Spleen (tissue), 11 donors: ENCODE measurements around the gene ZEB2. TPM values are rescaled to one million over a fixed set of nuclear protein-coding genes. Genes with fewer than 3 reads are reported as not detected.

Experiments used
- DNase-seq: peaks from one replicate; pipeline ENCODE4 v3.0.0-alpha.2; 2020
- H3K27ac ChIP-seq, 8 donors: fragments of 200-600 bp; sonication (generic) in 7 of 8; 1 replicate in 4 of 8; 2 replicates in 4 of 8; pipeline versions ENCODE4 v1.5.0 to v1.8.0; 2016 to 2021; ENCODE audit warnings: inconsistent platforms in 4 of 8, mild to moderate bottlenecking in 4 of 8, moderate library complexity in 1 of 8
- H3K27me3 ChIP-seq, 7 donors: fragments of 200-600 bp; sonication (generic) in 6 of 7; replicated peaks in 1 of 7; 1 replicate in 4 of 7; 2 replicates in 3 of 7; pipeline versions ENCODE4 v1.5.0 to v1.8.0; 2016 to 2021; ENCODE audit warnings: inconsistent platforms in 3 of 7, mild to moderate bottlenecking in 1 of 7
- H3K36me3 ChIP-seq, 6 donors: fragments of 200-600 bp; sonication (generic) in 5 of 6; 1 replicate in 4 of 6; 2 replicates in 2 of 6; pipeline versions ENCODE4 v1.5.0 to v1.8.0; 2016 to 2021; ENCODE audit warnings: inconsistent platforms in 2 of 6
- H3K4me1 ChIP-seq, 6 donors: fragments of 200-600 bp; sonication (generic) in 5 of 6; 1 replicate in 3 of 6; 2 replicates in 3 of 6; pipeline versions ENCODE4 v1.5.0 to v1.8.0; 2016 to 2021; ENCODE audit warnings: inconsistent platforms in 3 of 6
- H3K4me3 ChIP-seq, 8 donors: fragments of 200-600 bp; sonication (generic) in 7 of 8; 1 replicate in 4 of 8; 2 replicates in 4 of 8; pipeline versions ENCODE4 v1.5.0 to v1.8.0; 2016 to 2021; ENCODE audit warnings: inconsistent platforms in 4 of 8, mild to moderate bottlenecking in 4 of 8, moderate library complexity in 2 of 8
- H3K9me3 ChIP-seq, 8 donors: fragments of 200-600 bp; sonication (generic) in 7 of 8; 1 replicate in 4 of 8; 2 replicates in 4 of 8; pipeline versions ENCODE4 v1.5.0 to v1.8.0; 2016 to 2021; ENCODE audit warnings: inconsistent platforms in 4 of 8
- POLR2A ChIP-seq, 3 donors: fragments of 450-650 bp; IDR thresholded peaks; one replicate each; pipeline ENCODE4 v1.5.1; 2017; ENCODE audit warnings: antibody characterized with exemption in 3 of 3, mild to moderate bottlenecking in 1 of 3
- POLR2AphosphoS5 ChIP-seq, 3 donors: sonication (generic); formaldehyde crosslinking; IDR thresholded peaks; one replicate each; pipeline ENCODE4 v1.5.1; 2017; ENCODE audit warnings: antibody characterized with exemption in 3 of 3
- WGBS, 5 donors: extraction: QIAGEN DNeasy Blood & Tissue Kit in 3 of 5; methylation state at CpG; one replicate each; pipeline versions ENCODE4 v1.1.5 to v1.1.7; 2013 to 2018; 5-methylcytosine and 5-hydroxymethylcytosine counted together
- intact Hi-C: fragments of 100-400 bp; cut with DNase I; formaldehyde crosslinking; loops from one replicate; pipeline ENCODE4 v1.15.0; 2023; ENCODE audit warnings: low total_unique reads
- polyA plus RNA-seq, 3 donors: library from polyadenylated mRNA; stranded (reverse); fragments of 200-250 nt; gene quantifications; one replicate each; pipeline ENCODE4 v1.2.1, GENCODE V29; 2013
- total RNA-seq, 7 donors: library from RNA; depleted of rRNA in 3 of 7; stranded (reverse); fragments of >200 nt in 3 of 7; fragmentation: NEBNext Ultra II Directional in 4 of 7; extraction: Animal tissue kit (Norgen Biotek cat#: 25700) in 4 of 7; gene quantifications; one replicate each; pipeline versions ENCODE4 v1.1.0 to v1.2.1, GENCODE V29; 2016 to 2021
- TF ChIP-seq, protein P1 (sequence below), 11 experiments: fragments of 200-600 bp in 7 of 11; fragments of 450-650 bp in 4 of 11; sonication (generic) in 4 of 11; IDR thresholded peaks in 8 of 11; conservative IDR thresholded peaks in 3 of 11; 1 replicate in 7 of 11; 2 replicates in 4 of 11; pipeline versions ENCODE4 v1.4.0 to v1.8.0; 2016 to 2021; ENCODE audit warnings: antibody characterized with exemption in 11 of 11, inconsistent platforms in 4 of 11, mild to moderate bottlenecking in 1 of 11
- donor health status: healthy with polysubstance abuse.
- donor health status: DM: no; HTN: no; CAD: no; lungs with moderate emphysema.
- donor health status: DM: no; HTN: no; CAD: no.
- donor health status: Bipolar disorder and iron deficiency.
- donor health status: healthy.
- donor health status: DM: no; HTN: no; CAD: no.
- donor health status: DM: yes; HTN: yes; CAD: no.

ZEB2 gene
- total and polyA plus RNA-seq, 10 donors = 25.5 to 362 (median 240) TPM

DNA sequence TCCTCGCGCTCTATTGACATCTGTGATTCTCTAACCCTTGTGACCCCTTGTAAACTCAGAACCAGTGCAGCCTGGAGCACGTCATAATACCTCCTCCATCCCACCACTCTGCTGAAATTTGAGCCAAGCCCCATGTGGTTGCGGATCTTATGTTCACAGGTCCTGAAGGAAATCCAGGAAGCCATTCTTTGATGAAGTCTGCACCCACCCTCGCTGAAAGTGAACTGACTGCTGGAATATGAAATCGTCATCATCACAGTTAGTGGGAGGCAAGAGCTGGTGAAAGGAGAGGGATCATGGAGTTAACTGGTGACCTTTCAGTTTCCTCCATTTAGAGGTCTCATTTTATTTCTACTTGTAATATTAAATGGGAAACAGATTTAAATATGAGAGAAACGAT is 21.6 kb downstream of the ZEB2 start:
- Histone ChIP-seq H3K9me3 (no peaks in the 10 kb centered on the region), H3K4me1 (peaks cover 6 to 95% (median 77%) of the 10 kb centered on the region in 6 donors), H3K27ac (peak overlapping the region in 5 of 8 donors; percentile 1 to 50 (median 22)), H3K4me3 (no peak overlapping the region), H3K27me3 (no peaks in the 10 kb centered on the region), H3K36me3 (peaks cover 0 to 72% (median 11%) of the 10 kb centered on the region in 6 donors)
- intact Hi-C loops = no loop called here
- DNase-seq = no peak
- WGBS, 5 donors = 72 to 85% (median 80%) methylated on average over 7 of the region's 7 CpGs
- TF ChIP-seq, protein P1, sequence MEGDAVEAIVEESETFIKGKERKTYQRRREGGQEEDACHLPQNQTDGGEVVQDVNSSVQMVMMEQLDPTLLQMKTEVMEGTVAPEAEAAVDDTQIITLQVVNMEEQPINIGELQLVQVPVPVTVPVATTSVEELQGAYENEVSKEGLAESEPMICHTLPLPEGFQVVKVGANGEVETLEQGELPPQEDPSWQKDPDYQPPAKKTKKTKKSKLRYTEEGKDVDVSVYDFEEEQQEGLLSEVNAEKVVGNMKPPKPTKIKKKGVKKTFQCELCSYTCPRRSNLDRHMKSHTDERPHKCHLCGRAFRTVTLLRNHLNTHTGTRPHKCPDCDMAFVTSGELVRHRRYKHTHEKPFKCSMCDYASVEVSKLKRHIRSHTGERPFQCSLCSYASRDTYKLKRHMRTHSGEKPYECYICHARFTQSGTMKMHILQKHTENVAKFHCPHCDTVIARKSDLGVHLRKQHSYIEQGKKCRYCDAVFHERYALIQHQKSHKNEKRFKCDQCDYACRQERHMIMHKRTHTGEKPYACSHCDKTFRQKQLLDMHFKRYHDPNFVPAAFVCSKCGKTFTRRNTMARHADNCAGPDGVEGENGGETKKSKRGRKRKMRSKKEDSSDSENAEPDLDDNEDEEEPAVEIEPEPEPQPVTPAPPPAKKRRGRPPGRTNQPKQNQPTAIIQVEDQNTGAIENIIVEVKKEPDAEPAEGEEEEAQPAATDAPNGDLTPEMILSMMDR (IDR thresholded peaks at IDR 0.05 in 8 of 11, conservative IDR thresholded peaks at IDR 0.05 in 3 of 11) = no peak
- TF ChIP-seq POLR2A (IDR thresholded peaks at IDR 0.05) (no peak), POLR2AphosphoS5 (IDR thresholded peaks at IDR 0.05) (no peak)

DNA sequence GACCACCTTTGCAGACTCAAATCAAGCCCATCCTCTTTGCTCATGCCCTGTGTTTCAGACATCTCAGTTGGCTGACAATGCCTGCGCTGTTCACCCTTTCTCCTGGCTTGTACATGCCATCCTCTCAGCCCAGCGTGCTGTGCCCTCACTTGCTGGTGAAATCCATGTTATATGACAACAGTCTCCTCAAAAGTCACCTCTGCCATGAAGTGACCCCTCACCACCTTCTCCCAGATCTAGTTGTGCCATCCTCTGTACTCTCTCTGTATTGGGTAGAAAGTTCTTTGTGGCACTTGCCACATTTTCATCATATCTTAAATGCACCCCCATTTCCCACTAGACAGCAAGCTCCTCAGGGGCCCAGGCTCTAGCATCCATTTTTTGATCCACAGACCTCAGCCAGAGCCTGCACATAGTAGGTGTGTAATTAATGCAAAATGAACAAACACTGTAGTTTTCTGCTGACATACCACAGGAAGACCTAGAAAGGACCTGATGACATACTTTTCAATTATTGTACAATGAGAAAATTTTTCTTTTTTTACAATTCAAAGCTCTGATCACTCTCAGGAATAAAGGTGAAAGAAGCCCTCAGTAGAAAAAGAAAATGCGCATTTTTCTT is 22.8 kb downstream of the ZEB2 start:
- 90 to 95% (median 91%) methylated on average over 3 of the region's 3 CpGs for WGBS, 5 donors
- TF ChIP-seq POLR2A (IDR thresholded peaks at IDR 0.05) (no peak), POLR2AphosphoS5 (IDR thresholded peaks at IDR 0.05) (peak in 1 of 3 donors; percentile 33)
- H3K27me3 ChIP-seq = no peaks in the 10 kb centered on the region
- H3K4me1 ChIP-seq = peaks cover 7 to 95% (median 77%) of the 10 kb centered on the region in 6 donors
- peak overlapping the region in 5 of 8 donors; percentile 30 to 74 (median 54) for H3K27ac ChIP-seq
- peaks cover 0 to 60% (median 9%) of the 10 kb centered on the region in 6 donors for H3K36me3 ChIP-seq
- H3K9me3 ChIP-seq = no peaks in the 10 kb centered on the region
- intact Hi-C loops = no loop called here
- no peak for DNase-seq
- no peak overlapping the region for H3K4me3 ChIP-seq

DNA sequence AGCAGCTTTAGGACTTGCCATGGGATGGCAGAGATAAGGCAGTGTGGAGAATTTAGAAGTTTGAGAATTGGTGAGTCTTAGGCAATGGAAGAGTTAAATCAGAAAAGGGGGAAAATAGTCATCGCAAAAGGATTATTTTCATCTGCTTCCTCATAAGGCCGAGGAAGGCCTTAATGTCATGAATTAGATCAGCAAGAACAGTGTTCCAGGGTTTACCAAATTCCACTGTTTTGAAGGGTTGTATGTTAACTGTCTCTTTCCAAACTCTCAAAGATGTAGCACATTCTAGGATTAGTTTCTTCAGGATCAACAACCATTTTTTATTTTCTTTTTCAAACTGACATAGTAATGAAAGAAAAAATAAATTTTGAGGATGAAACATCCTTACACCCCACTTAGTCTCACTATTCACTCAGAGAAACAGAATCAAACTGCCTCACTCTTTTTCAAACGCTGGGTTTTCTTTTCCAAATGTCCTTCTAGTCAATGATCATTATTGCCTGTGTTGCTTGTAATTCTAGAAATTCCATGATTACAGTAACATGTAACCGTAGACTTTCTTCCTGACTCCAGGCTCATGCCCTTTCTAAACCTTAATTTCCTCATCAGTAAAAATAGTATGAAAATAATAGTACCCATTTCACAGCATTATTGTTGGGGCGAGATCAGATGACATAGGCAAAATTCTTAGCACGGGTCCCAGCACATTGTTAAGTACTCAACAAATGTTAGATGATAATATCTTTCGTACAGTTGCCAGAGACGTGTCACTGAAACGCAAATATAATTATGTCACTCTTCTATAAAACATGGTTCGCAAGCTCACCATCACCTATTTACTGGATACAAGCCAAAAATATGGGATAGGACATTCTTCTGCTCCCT is 23.6 kb downstream of the ZEB2 start:
- Histone ChIP-seq H3K4me3 (no peak overlapping the region), H3K4me1 (peaks cover 7 to 95% (median 79%) of the 10 kb centered on the region in 6 donors), H3K36me3 (peaks cover 0 to 54% (median 6%) of the 10 kb centered on the region in 6 donors), H3K27ac (peak overlapping the region in 7 of 8 donors; percentile 6 to 74 (median 41)), H3K9me3 (no peaks in the 10 kb centered on the region), H3K27me3 (no peaks in the 10 kb centered on the region)
- no peak for DNase-seq
- intact Hi-C loops = no loop called here
- TF ChIP-seq POLR2A (IDR thresholded peaks at IDR 0.05) (no peak), POLR2AphosphoS5 (IDR thresholded peaks at IDR 0.05) (no peak)
- TF ChIP-seq, protein P1 (IDR thresholded peaks at IDR 0.05 in 8 of 11, conservative IDR thresholded peaks at IDR 0.05 in 3 of 11) = no peak
- 58 to 68% (median 61%) methylated on average over 10 of the region's 10 CpGs for WGBS, 5 donors

GRCh38 chr2:144495227-144496091 is 24.5 kb downstream of the ZEB2 start:
- DNase-seq = no peak
- Histone ChIP-seq H3K4me1 (peaks cover 10 to 95% (median 83%) of the 10 kb centered on the region in 6 donors), H3K27me3 (no peaks in the 10 kb centered on the region), H3K27ac (peak overlapping the region in 7 of 8 donors; percentile 3 to 74 (median 41)), H3K36me3 (peaks cover 0 to 54% (median 10%) of the 10 kb centered on the region in 6 donors), H3K4me3 (no peak overlapping the region), H3K9me3 (no peaks in the 10 kb centered on the region)
- no peak for TF ChIP-seq POLR2A (IDR thresholded peaks at IDR 0.05)
- TF ChIP-seq, protein P1 (IDR thresholded peaks at IDR 0.05 in 8 of 11, conservative IDR thresholded peaks at IDR 0.05 in 3 of 11) = no peak
- peak in 1 of 3 donors; percentile 24 for TF ChIP-seq POLR2AphosphoS5 (IDR thresholded peaks at IDR 0.05)
- intact Hi-C loops = no loop called here
- 57 to 68% (median 59%) methylated on average over 6 of the region's 6 CpGs for WGBS, 5 donors
